Transverse colon (tissue), 4 donors: ENCODE results near the gene STT3B. TPM values are rescaled to one million over a fixed set of nuclear protein-coding genes. Genes with fewer than 3 reads are reported as not detected.

Experiments
- DNase-seq: peaks from one replicate; pipeline ENCODE4 v3.0.0-alpha.2; 2019
- H3K27ac ChIP-seq, 4 donors: fragments of 200-600 bp; sonication (generic); 2 replicates each; pipeline ENCODE4 v1.5.1; 2016 to 2018; ENCODE audit warnings: inconsistent platforms in 4 of 4
- H3K27me3 ChIP-seq: fragments of 200-600 bp; sonication (generic); 2 replicates; pipeline ENCODE4 v1.5.1; 2017; ENCODE audit warnings: inconsistent platforms
- H3K36me3 ChIP-seq, 4 donors: fragments of 200-600 bp; sonication (generic); 2 replicates each; pipeline ENCODE4 v1.5.1; 2017 to 2019; ENCODE audit warnings: inconsistent platforms in 4 of 4
- H3K4me1 ChIP-seq, 4 donors: fragments of 200-600 bp; sonication (generic); 2 replicates each; pipeline ENCODE4 v1.5.1; 2017 to 2020; ENCODE audit warnings: inconsistent platforms in 4 of 4
- H3K4me3 ChIP-seq, 4 donors: fragments of 200-600 bp; sonication (generic); 1 replicate in 1 of 4; 2 replicates in 3 of 4; pipeline versions ENCODE4 v1.5.1 to v1.6.1; 2017 to 2019; ENCODE audit warnings: inconsistent platforms in 4 of 4
- H3K9me3 ChIP-seq, 2 donors: fragments of 200-600 bp; sonication (generic); 2 replicates each; pipeline ENCODE4 v1.5.1; 2017 to 2019; ENCODE audit warnings: inconsistent platforms in 2 of 2
- EP300 ChIP-seq: sonication (generic); formaldehyde crosslinking; IDR thresholded peaks from one replicate; pipeline ENCODE4 v1.6.1; 2017; ENCODE audit warnings: antibody characterized with exemption, low read depth
- POLR2A ChIP-seq: fragments of 450-650 bp; IDR thresholded peaks from one replicate; pipeline ENCODE4 v1.6.1; 2016; ENCODE audit warnings: antibody characterized with exemption, mild to moderate bottlenecking, moderate library complexity
- POLR2AphosphoS5 ChIP-seq, 3 donors: sonication (generic); formaldehyde crosslinking; IDR thresholded peaks; one replicate each; pipeline ENCODE4 v1.6.1; 2016; ENCODE audit warnings: antibody characterized with exemption in 3 of 3
- WGBS, 2 donors: methylation state at CpG; one replicate each; pipeline ENCODE4 v1.1.5; 2018; ENCODE audit warnings: low coverage in 1 of 2; 5-methylcytosine and 5-hydroxymethylcytosine counted together
- in situ Hi-C, 4 donors: fragments of 200-750 bp; cut with MboI; loops; one replicate each; pipeline versions ENCODE4 v1.15.0 to v1.15.1; 2017; ENCODE audit warnings: low sequenced_read_pairs in 3 of 4, low pct_ligation_motif_present in 1 of 4, low pct_unique_long_range_greater_than_20kb in 1 of 4
- intact Hi-C: fragments of 100-400 bp; cut with DNase I; formaldehyde crosslinking; loops from one replicate; pipeline ENCODE4 v1.15.1; 2023; ENCODE audit warnings: low total_unique reads
- total RNA-seq, 4 donors: library from RNA; depleted of rRNA; stranded (reverse); fragments of >200 nt; gene quantifications; one replicate each; pipeline ENCODE4 v1.1.0, GENCODE V29; 2016
- TF ChIP-seq, protein P1 (sequence below), 5 experiments: fragments of 200-600 bp in 3 of 5; fragments of 450-650 bp in 2 of 5; sonication (generic) in 3 of 5; IDR thresholded peaks; 1 replicate in 2 of 5; 2 replicates in 3 of 5; pipeline ENCODE4 v1.5.1; 2016 to 2017; ENCODE audit warnings: antibody characterized with exemption in 5 of 5, inconsistent platforms in 3 of 5, mild to moderate bottlenecking in 2 of 5, moderate library complexity in 1 of 5

Gene STT3B
- total RNA-seq, 4 donors from 2014 or later = 32.8 to 128 (median 60.9) TPM

DNA sequence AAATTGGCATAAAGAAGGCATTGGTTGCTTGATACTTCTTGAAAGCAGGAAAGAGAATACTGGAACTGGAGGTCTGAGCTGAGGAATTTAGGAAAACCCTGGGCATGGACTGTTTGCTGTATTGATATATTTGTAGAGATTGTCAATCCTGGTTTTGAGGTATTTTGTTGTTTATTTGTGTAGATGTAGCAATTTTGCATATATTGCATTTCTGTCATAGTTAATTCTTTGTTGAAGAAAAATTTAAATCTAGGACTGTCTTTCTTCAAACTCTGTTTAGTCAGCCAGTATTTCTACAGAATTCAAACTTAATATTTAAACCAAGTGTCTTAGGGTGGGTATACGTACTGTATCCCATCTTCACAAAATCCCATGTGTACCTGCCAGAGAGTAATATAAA is 9.5 kb downstream of the STT3B start:
- intact Hi-C loops = no loop called here
- no peak overlapping the region for H3K27ac ChIP-seq
- TF ChIP-seq POLR2A = no peak
- no peak for TF ChIP-seq POLR2AphosphoS5 (IDR thresholded peaks at IDR 0.05)
- TF ChIP-seq EP300 = no peak
- TF ChIP-seq, protein P1, sequence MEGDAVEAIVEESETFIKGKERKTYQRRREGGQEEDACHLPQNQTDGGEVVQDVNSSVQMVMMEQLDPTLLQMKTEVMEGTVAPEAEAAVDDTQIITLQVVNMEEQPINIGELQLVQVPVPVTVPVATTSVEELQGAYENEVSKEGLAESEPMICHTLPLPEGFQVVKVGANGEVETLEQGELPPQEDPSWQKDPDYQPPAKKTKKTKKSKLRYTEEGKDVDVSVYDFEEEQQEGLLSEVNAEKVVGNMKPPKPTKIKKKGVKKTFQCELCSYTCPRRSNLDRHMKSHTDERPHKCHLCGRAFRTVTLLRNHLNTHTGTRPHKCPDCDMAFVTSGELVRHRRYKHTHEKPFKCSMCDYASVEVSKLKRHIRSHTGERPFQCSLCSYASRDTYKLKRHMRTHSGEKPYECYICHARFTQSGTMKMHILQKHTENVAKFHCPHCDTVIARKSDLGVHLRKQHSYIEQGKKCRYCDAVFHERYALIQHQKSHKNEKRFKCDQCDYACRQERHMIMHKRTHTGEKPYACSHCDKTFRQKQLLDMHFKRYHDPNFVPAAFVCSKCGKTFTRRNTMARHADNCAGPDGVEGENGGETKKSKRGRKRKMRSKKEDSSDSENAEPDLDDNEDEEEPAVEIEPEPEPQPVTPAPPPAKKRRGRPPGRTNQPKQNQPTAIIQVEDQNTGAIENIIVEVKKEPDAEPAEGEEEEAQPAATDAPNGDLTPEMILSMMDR (IDR thresholded peaks at IDR 0.05) = no peak
- WGBS, 2 donors = 60 to 93% methylated on average over 1 of the region's 1 CpG
- no peaks in the 10 kb centered on the region for H3K27me3 ChIP-seq
- no peak overlapping the region for H3K4me3 ChIP-seq
- H3K36me3 ChIP-seq = no peaks in the 10 kb centered on the region
- peaks cover 11 to 60% (median 26%) of the 10 kb centered on the region in 4 donors for H3K4me1 ChIP-seq
- no peak for DNase-seq
- in situ Hi-C loops = no loop called here
- H3K9me3 ChIP-seq = no peaks in the 10 kb centered on the region

DNA sequence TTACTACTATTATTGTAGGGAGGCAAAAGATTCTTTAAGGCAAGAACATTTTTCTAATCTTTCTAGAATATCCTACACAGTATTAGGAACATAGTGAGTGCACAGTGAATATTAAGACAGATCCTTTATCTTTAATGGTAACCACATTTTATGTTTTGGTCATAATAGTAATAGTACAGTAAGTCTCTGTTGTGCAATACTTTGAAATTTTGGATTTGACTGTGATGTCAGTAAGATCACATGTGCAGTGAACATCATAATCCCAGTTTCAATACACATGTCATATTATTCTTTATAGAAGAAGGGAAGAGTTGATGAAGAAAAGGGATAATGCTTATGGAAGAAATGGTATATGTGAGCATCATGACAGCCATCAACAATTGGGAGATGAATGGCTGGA is 10.7 kb downstream of the STT3B start:
- Histone ChIP-seq H3K4me3 (no peak overlapping the region), H3K9me3 (no peaks in the 10 kb centered on the region), H3K27me3 (no peaks in the 10 kb centered on the region), H3K4me1 (peaks cover 8 to 62% (median 17%) of the 10 kb centered on the region in 4 donors), H3K36me3 (no peaks in the 10 kb centered on the region), H3K27ac (no peak overlapping the region)
- in situ Hi-C loops (no loop called here), intact Hi-C loops (no loop called here)
- TF ChIP-seq POLR2AphosphoS5 (IDR thresholded peaks at IDR 0.05) (no peak), POLR2A (no peak), EP300 (no peak)
- TF ChIP-seq, protein P1 (IDR thresholded peaks at IDR 0.05) = no peak
- no peak for DNase-seq

DNA sequence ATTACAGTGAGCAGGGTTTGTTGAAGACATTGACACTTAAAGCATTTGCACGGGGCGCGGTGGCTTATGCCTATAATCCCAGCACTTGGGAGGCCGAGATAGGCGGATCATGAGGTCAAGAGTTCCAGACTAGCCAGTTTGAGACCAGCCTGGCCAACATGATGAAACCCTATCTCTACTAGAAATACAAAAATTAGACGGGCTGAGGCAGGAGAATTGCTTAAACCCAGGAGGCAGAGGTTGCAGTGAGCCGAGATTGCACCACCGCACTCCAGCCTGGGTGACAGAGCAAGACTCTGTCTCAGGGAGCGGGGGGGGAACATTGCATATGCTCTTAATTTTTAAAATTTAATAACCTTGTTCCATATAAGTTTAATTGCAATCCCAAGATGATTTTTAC is 11.9 kb downstream of the STT3B start:
- no peak for DNase-seq
- Histone ChIP-seq H3K4me1 (peaks cover 5 to 53% (median 13%) of the 10 kb centered on the region in 4 donors), H3K9me3 (no peaks in the 10 kb centered on the region), H3K27me3 (no peaks in the 10 kb centered on the region), H3K27ac (no peak overlapping the region), H3K4me3 (no peak overlapping the region), H3K36me3 (no peaks in the 10 kb centered on the region)
- TF ChIP-seq, protein P1 (IDR thresholded peaks at IDR 0.05) = no peak
- TF ChIP-seq POLR2A = no peak
- TF ChIP-seq EP300 = no peak
- TF ChIP-seq POLR2AphosphoS5 (IDR thresholded peaks at IDR 0.05) = no peak
- WGBS, 2 donors = 74 to 90% methylated on average over 6 to 9 of the region's 9 CpGs
- in situ Hi-C loops = no loop called here
- intact Hi-C loops = no loop called here

DNA sequence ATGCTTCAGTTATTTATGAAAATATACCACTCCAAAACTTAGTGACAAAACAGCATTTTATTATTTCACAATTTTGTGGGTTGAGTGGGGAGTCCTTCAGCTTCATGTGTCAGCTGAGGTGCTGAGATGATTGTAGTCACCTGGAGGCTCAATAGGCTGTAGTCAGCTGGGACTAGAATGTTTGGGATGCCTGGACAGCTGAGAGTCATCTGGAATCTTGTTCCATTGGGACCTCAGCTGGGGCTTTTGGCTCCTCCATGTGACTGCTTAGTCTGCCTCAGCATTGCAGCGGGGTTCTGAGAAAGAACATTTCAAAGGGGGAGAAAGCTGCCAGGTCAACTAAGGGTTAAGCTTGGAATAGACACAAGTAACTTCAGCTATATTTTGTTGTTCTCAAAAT is 13.4 kb downstream of the STT3B start:
- Histone ChIP-seq H3K4me3 (no peak overlapping the region), H3K27ac (no peak overlapping the region), H3K27me3 (no peaks in the 10 kb centered on the region), H3K36me3 (no peaks in the 10 kb centered on the region), H3K9me3 (no peaks in the 10 kb centered on the region), H3K4me1 (peaks cover 5 to 54% (median 11%) of the 10 kb centered on the region in 4 donors)
- intact Hi-C loops (no loop called here), in situ Hi-C loops (no loop called here)
- WGBS, 2 donors = 79% methylated on average over 1 of the region's 1 CpG; no CpG with 5 or more reads in 1 of the 2 donors
- no peak for TF ChIP-seq POLR2AphosphoS5 (IDR thresholded peaks at IDR 0.05)
- no peak for DNase-seq

DNA sequence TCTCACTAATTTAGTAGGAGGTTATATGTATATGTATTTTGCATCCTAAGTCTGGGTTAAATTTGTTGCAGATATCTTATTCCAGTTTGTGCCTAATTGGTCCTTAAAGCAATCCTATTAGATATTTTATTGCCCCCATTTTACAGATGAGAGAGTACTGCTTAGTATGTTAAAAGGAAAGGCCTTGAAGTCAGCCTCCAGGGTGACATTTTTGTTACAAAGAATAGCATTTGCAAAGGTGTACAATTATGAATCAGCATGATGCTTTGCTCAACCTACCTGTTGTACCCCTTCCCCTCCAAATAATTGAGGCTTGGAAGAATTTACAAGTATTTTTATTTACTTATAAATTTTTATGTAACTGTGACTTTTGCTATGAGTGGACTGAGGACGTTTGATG is 14.0 kb downstream of the STT3B start:
- TF ChIP-seq POLR2A (no peak), EP300 (no peak), POLR2AphosphoS5 (IDR thresholded peaks at IDR 0.05) (no peak)
- TF ChIP-seq, protein P1 (IDR thresholded peaks at IDR 0.05) = no peak
- Histone ChIP-seq H3K27ac (no peak overlapping the region), H3K36me3 (no peaks in the 10 kb centered on the region), H3K4me1 (peaks cover 5 to 51% (median 11%) of the 10 kb centered on the region in 4 donors), H3K9me3 (no peaks in the 10 kb centered on the region), H3K4me3 (no peak overlapping the region), H3K27me3 (no peaks in the 10 kb centered on the region)
- 59 to 65% methylated on average over 1 of the region's 1 CpG for WGBS, 2 donors
- in situ Hi-C loops = no loop called here
- intact Hi-C loops = no loop called here
- no peak for DNase-seq
